ENCODE data around the gene PROM2. TPM values are rescaled to one million over a fixed set of nuclear protein-coding genes. Genes with fewer than 3 reads are reported as not detected.

The PROM2 gene
- total and polyA plus RNA-seq, 10 of the 15 experiments (the other 5 are each of a cell fraction or from before 2014, with no cell fraction given): 0.01 to 0.04 TPM; not detected in 8

- BruUV-seq (replicated peaks): no TSS peak
- TF ChIP-seq NBN (IDR thresholded peaks at IDR 0.05): no peak
- no peak for TF ChIP-seq CEBPZ (IDR thresholded peaks at IDR 0.05; ENCODE audit: low read depth, low read length)
- TF ChIP-seq WRNIP1 (IDR thresholded peaks at IDR 0.05; ENCODE audit: borderline replicate concordance, low read depth, low read length): no peak
- TF ChIP-seq FOS (IDR thresholded peaks at IDR 0.05; ENCODE audit: borderline replicate concordance, extremely low read depth, insufficient read length): no peak
- no peak for TF ChIP-seq RBBP5 (conservative IDR thresholded peaks at IDR 0.05)
- TF ChIP-seq ZNF274 (IDR thresholded peaks at IDR 0.05; ENCODE audit: insufficient read depth, insufficient read length): no peak
- intact Hi-C loops (cut with micrococcal nuclease; ENCODE audit: unreplicated experiment): no loop called here
Observed at GRCh38 chr2:95333888-95334338, 59.7 kb downstream of the PROM2 start.

More at GRCh38 chr2:95333888-95334338, 59.7 kb downstream of the PROM2 start:
- in situ Hi-C loops (cut with MboI): no loop called here
- Histone ChIP-seq H3K9me3 (replicated peaks; ENCODE audit: control insufficient read depth, insufficient read depth, low read length) (no peaks in the 10 kb centered on the region), H4K20me1 (ENCODE audit: control insufficient read depth, insufficient read depth) (no peaks in the 10 kb centered on the region), H3K36me3 (ENCODE audit: control insufficient read depth in 2 of 2, insufficient read depth in 2 of 2, low read length in 1 of 2) (no peaks in the 10 kb centered on the region), H3K4me3 (no peak overlapping the region), H3K79me2 (ENCODE audit: control insufficient read depth, insufficient read depth, low read length) (no peaks in the 10 kb centered on the region), H3K4me2 (ENCODE audit: control insufficient read depth, insufficient read depth) (no peak overlapping the region), H3K4me1 (ENCODE audit: control insufficient read depth, insufficient read depth, low read length) (no peaks in the 10 kb centered on the region), H2AFZ (ENCODE audit: control insufficient read depth, low read depth, low read length) (no peak overlapping the region), H3K27me3 (replicated peaks in 1 of 2; ENCODE audit: control insufficient read depth in 2 of 2, insufficient read depth in 2 of 2, low read length in 1 of 2) (no peaks in the 10 kb centered on the region; a peak in 1 of 4 replicates), H3K27ac (ENCODE audit: control insufficient read depth, insufficient read depth) (no peak overlapping the region), H3K9ac (ENCODE audit: control insufficient read depth, insufficient read depth, low read length) (no peak overlapping the region)
- DNase-seq (ENCODE audit: low read depth, low spot score): no peak
- ChIA-PET POLR2A (no interaction called here), CTCF (no interaction called here), RAD21 (ENCODE audit: unreplicated experiment) (interaction anchor here (1.2 kb wide), 1 partner anchor 11 kb away, joined by 3 read pairs; no protein-coding TSS in a partner anchor), SMC1A (ENCODE audit: uncharacterized antibody, unreplicated experiment) (no interaction called here)
- whole genome bisulfite sequencing (ENCODE audit: insufficient coverage, insufficient replicate concordance, low lambda C conversion rate, missing lambda C conversion rate): 29% methylated on average over 11 of the region's 11 CpGs
- peak; percentile 50 for ATAC-seq
- no peak for FAIRE-seq
